Ishikawa (cell line): ENCODE results near the gene MARCKSL1.

ENCODE experiments used
- EP300 ChIP-seq: IDR thresholded peaks from 2 replicates; pipeline ENCODE4 v1.6.1; 2012; ENCODE audit warnings: borderline replicate concordance
- NFIC ChIP-seq: IDR thresholded peaks from 2 replicates; pipeline ENCODE4 v1.6.1; 2012
- RAD21 ChIP-seq: IDR thresholded peaks from 2 replicates; pipeline ENCODE4 v1.6.1; 2012; ENCODE audit warnings: low read depth
- TAF1 ChIP-seq: IDR thresholded peaks from 2 replicates; pipeline ENCODE4 v1.6.1; 2012; ENCODE audit warnings: low read depth, mild to moderate bottlenecking
- TF ChIP-seq, protein P1 (sequence below): IDR thresholded peaks from 2 replicates; pipeline ENCODE4 v1.6.1; 2012

DNA sequence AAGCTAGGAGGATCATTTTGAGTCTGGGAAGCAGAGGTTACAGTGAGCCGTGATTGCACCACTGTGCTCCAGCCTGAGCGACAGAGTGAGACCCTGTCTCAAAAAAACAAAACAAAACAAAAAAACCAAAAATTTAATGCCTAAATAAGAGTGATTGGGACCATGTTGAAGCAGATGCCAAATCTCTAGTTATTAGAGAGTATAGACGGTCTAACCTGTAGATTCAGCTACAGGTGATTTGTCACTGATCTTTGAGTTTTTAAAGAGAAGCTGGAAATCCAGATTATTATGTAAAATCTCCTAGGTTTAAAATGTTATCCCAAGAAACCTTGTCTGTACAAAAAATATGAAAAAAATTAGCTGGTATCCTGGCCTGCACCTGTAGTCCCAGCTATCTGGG is 32.7 kb downstream of the MARCKSL1 start:
- TF ChIP-seq EP300 (no peak), TAF1 (no peak), RAD21 (no peak), NFIC (no peak)
- TF ChIP-seq, protein P1, sequence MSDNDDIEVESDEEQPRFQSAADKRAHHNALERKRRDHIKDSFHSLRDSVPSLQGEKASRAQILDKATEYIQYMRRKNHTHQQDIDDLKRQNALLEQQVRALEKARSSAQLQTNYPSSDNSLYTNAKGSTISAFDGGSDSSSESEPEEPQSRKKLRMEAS: no peak
